Aorta (tissue), 5 donors: ENCODE data around the gene NPPA. TPM values are rescaled to one million over a fixed set of nuclear protein-coding genes. Genes with fewer than 3 reads are reported as not detected.
"Not testable (repeated sequence)": the region's sequence is repeated elsewhere in the genome, so short reads cannot be mapped to it uniquely, and the experiment has no call there.

Experiments used
- ATAC-seq: fragments of 200-7000 bp; cut with Tn5 transposase; one replicate; pipeline ENCODE4 v1.9.1; 2022; ENCODE audit warnings: moderate library complexity; ENCODE audit not compliant: low FRiP score
- DNase-seq, 2 donors: peaks; one replicate each; pipeline ENCODE4 v3.0.0-alpha.2; 2020
- H3K27ac ChIP-seq, 2 donors: one replicate each; pipeline ENCODE4 v1.5.1; 2013; ENCODE audit warnings: low read length in 2 of 2, mild to moderate bottlenecking in 2 of 2, moderate library complexity in 2 of 2, control low read depth in 1 of 2, inconsistent platforms in 1 of 2, low read depth in 1 of 2
- H3K27me3 ChIP-seq, 2 donors: one replicate each; pipeline ENCODE4 v1.6.1; 2013; ENCODE audit warnings: control low read depth in 1 of 2, low read length in 1 of 2, mild to moderate bottlenecking in 1 of 2, moderate library complexity in 1 of 2; ENCODE audit not compliant: insufficient read depth in 2 of 2, control insufficient read depth in 1 of 2
- H3K36me3 ChIP-seq, 2 donors: one replicate each; pipeline ENCODE4 v1.6.1; 2013; ENCODE audit warnings: control low read depth in 1 of 2, low read length in 1 of 2, mild to moderate bottlenecking in 1 of 2; ENCODE audit not compliant: insufficient read depth in 2 of 2, control insufficient read depth in 1 of 2
- H3K4me1 ChIP-seq, 2 donors: one replicate each; pipeline ENCODE4 v1.6.1; 2013; ENCODE audit warnings: low read length in 2 of 2, control low read depth in 1 of 2, mild to moderate bottlenecking in 1 of 2, moderate library complexity in 1 of 2; ENCODE audit not compliant: insufficient read depth in 2 of 2, control insufficient read depth in 1 of 2
- H3K4me3 ChIP-seq, 2 donors: one replicate each; pipeline ENCODE4 v1.5.1; 2013; ENCODE audit warnings: low read length in 2 of 2, control low read depth in 1 of 2, mild to moderate bottlenecking in 1 of 2
- H3K9me3 ChIP-seq: one replicate; pipeline ENCODE4 v1.6.1; 2013; ENCODE audit warnings: mild to moderate bottlenecking, low read length; ENCODE audit not compliant: control insufficient read depth
- WGBS, 2 donors: extraction: QIAGEN DNeasy Blood & Tissue Kit; methylation state at CpG; one replicate each; pipeline ENCODE4 v1.1.7; 2013; 5-methylcytosine and 5-hydroxymethylcytosine counted together
- intact Hi-C, 2 donors: fragments of 100-400 bp; cut with DNase I; formaldehyde crosslinking; loops; one replicate each; pipeline versions ENCODE4 v1.14.2 to v1.15.0; 2022
- polyA plus RNA-seq, 2 donors: library from polyadenylated mRNA; stranded (reverse); fragments of 200-250 nt; gene quantifications; one replicate each; pipeline ENCODE4 v1.2.3, GENCODE V29; 2013
- total RNA-seq, 2 donors: library from RNA; stranded (reverse); fragmentation: NEBNext Ultra II Directional; extraction: Animal tissue kit (Norgen Biotek cat#: 25700); gene quantifications; one replicate each; pipeline ENCODE4 v1.2.1, GENCODE V29; 2021
- donor health status: healthy with polysubstance abuse.
- donor health status: Bipolar disorder and iron deficiency.
- donor health status: DM: no; HTN: no; CAD: no.
- donor health status: DM: no; HTN: no; CAD: no.
- donor health status: DM: yes; HTN: yes; CAD: no.

NPPA gene
- total and polyA plus RNA-seq, 4 donors = 0.23 to 5.5 (median 0.48) TPM; not detected in 1

DNA sequence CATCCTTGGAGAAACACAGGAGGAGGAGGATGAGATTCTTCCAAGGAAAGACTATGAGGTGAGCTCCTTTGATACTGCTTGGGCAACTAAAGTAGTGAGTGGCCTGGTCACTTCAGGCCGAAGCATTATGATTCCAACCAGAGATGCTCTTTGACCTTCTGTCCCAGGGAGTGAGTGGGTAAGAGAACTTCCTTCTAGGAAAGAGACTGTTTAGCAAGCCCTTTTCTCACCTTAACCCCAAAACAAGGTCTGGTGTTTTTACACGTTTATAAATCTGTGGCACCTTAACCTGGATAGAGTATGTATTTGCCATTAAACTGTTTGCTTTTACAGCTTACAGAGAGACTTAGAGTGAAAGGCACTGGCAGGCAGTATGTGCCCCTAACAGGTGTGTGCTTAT, 40.5 kb downstream of the NPPA start:
- no peak for ATAC-seq
- Histone ChIP-seq H3K27ac (no peak overlapping the region), H3K36me3 (peaks cover 0 to under 1% of the 10 kb centered on the region in 2 donors), H3K4me1 (peaks cover 0 to 3% of the 10 kb centered on the region in 2 donors), H3K27me3 (no peaks in the 10 kb centered on the region), H3K4me3 (peak overlapping the region in 1 of 2 donors; percentile 4), H3K9me3 (no peaks in the 10 kb centered on the region)
- intact Hi-C loops = loop anchor here in 1 of 2 donors (5.0 kb wide), 1 partner anchor 70 kb away; the partner anchor contains the start of gene AGTRAP
- DNase-seq = no peak
- 57 to 64% methylated on average over 2 of the region's 2 CpGs for WGBS, 2 donors

GRCh38 chr1:11806307-11806936, 41.2 kb downstream of the NPPA start:
- H3K4me1 ChIP-seq = peaks cover 0 to 3% of the 10 kb centered on the region in 2 donors
- H3K9me3 ChIP-seq = no peaks in the 10 kb centered on the region
- DNase-seq (no peak), ATAC-seq (peak; percentile 55)
- H3K27me3 ChIP-seq = no peaks in the 10 kb centered on the region
- H3K36me3 ChIP-seq = no peaks in the 10 kb centered on the region
- H3K4me3 ChIP-seq = peak overlapping the region; percentile 38 to 78
- H3K27ac ChIP-seq = peak overlapping the region; percentile 12 to 18
- WGBS, 2 donors = 0% methylated on average over 14 to 20 of the region's 20 CpGs
- intact Hi-C loops = loop anchor here in 1 of 2 donors (5.0 kb wide), 1 partner anchor 69 kb away; the partner anchor contains the start of gene AGTRAP

- ATAC-seq = peak; percentile 96
These were observed 41.9 kb downstream of the NPPA start, which contains the start of the genes CLCN6 and MTHFR for GRCh38 chr1:11805422-11806306. TSS of gene CLCN6 (plus strand) at chr1:11806191. CDS start at chr1:11806263, 72 bp downstream. TSS of gene MTHFR (minus strand) at chr1:11805964. CDS start at chr1:11803116, 2,848 bp downstream.

GRCh38 chr1:11804666-11805421, 42.7 kb downstream of the NPPA start:
- 1% methylated on average over 17 of the region's 17 CpGs for WGBS, 2 donors
- ATAC-seq (no peak), DNase-seq (peak in 1 of 2 donors; percentile 79)
- peak overlapping the region; percentile 51 to 93 for H3K27ac ChIP-seq
- intact Hi-C loops = loop anchor here (2.0 to 5.0 kb wide), 2 partner anchors 16 to 68 kb away; partner anchors contain the start of gene AGTRAP (in 2 of the 2)
- peak overlapping the region; percentile 40 to 83 for H3K4me3 ChIP-seq
- H3K36me3 ChIP-seq = no peaks in the 10 kb centered on the region
- H3K4me1 ChIP-seq = peaks cover 0 to 3% of the 10 kb centered on the region in 2 donors
- no peaks in the 10 kb centered on the region for H3K9me3 ChIP-seq
- no peaks in the 10 kb centered on the region for H3K27me3 ChIP-seq

More at GRCh38 chr1:11805422-11806306, 41.9 kb downstream of the NPPA start, which contains the start of the genes CLCN6 and MTHFR:
- Histone ChIP-seq H3K27me3 (no peaks in the 10 kb centered on the region), H3K4me1 (peaks cover 0 to 3% of the 10 kb centered on the region in 2 donors), H3K27ac (peak within 1 kb of the TSS; percentile 43 to 93), H3K36me3 (no peaks in the 10 kb centered on the region), H3K4me3 (peak within 1 kb of the TSS; percentile 78 to 83), H3K9me3 (no peaks in the 10 kb centered on the region)
- intact Hi-C loops = loop anchor here in 1 of 2 donors (2.0 to 5.0 kb wide), 2 partner anchors 17 to 68 kb away; partner anchors contain the start of gene AGTRAP
- DNase-seq = peak; percentile 100
- WGBS, 2 donors = 0 to 1% methylated on average over 61 to 72 of the region's 72 CpGs

DNA sequence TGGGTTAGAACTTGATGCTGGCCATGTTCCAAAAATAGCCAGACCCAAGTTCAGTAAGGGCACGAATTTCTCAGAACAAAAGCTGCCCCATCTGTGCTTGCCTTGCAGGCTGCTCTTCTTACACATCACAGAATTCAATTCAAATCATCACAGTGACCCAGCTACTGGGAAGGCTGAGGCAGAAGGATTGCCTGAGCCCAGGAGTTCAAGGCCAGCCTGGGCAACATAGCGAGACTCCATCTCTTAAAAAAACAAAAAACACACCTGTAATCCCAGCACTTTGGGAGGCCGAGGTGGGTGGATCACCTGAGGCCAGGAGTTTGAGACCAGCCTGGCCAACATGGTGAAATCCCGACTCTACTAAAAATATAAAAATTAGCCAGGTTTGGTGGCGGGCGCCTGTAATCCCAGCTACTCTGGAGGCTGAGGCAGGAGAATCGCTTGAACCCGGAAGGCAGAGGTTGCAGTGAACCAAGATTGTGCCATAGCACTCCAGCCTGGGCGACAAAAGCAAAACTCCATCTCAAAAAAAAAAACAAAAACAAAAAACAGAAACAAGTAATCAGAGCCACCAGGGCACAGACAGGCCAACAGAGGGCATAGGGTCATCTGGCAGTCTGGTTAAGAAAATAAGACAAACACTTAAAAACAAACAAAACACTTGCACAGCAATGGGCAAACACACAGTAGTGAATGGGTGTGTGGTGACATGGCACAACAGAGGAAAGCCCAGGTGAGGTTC, 43.5 kb downstream of the NPPA start:
- not testable (repeated sequence) for H3K4me3 ChIP-seq, ATAC-seq, H3K4me1 ChIP-seq, H3K9me3 ChIP-seq, H3K36me3 ChIP-seq, H3K27me3 ChIP-seq
- DNase-seq = peak in 1 of 2 donors; percentile 25
- intact Hi-C loops = loop anchor here (2.0 to 5.0 kb wide), 2 partner anchors 15 to 67 kb away; partner anchors contain the start of gene AGTRAP (in 1 of the 2)
- peak overlapping the region; percentile 51 to 74 for H3K27ac ChIP-seq
- WGBS, 2 donors = 56 to 63% methylated on average over 9 of the region's 9 CpGs

DNA sequence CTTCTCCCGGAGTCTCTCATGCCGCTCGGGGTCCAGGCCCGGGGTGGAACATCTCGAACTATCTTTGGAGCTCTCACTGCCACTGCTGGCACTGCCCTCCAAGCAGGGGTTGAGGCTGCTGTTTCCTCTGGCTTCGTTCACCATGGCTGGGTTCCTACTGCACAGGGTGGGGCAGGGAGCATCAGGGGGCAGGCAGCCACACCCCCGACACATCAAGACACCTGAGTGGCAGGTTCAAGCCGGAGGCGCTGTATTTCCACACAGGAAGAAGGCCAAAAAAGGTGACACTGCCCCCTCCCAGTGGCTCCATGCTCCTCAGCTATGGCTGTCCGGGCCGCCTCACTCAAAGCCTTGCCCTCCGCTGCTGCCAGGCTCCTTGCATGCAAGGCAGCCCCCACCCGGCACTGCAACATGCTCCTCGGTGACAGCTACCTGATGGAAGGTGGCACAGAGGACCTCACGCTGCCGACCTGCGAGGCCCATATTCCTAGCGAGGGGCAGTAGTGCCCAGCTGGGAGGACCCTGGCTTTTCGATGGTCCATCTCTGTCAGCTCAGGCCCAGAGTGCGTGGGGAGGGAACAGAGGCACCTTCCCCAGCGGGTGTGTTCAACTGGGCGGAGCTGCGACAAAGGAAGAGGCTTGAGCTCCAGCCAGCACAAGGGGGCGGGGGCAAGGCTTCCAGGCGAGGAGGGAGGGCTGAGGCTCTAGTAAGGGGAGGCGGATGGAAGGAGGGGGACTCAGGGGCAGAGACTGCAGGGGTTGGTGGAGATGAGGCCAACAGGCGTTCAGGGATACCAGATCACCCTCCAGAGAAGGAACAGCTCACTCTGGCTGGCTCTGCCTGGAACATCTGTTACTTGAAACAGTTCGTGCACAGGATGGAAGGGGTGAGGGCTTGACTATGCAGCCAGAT, 44.4 kb downstream of the NPPA start:
- ATAC-seq (peak; percentile 77), DNase-seq (peak; percentile 96 to 97)
- Histone ChIP-seq H3K36me3 (no peaks in the 10 kb centered on the region), H3K4me1 (peaks cover 0 to 7% of the 10 kb centered on the region in 2 donors), H3K27ac (peak overlapping the region in 1 of 2 donors; percentile 74), H3K4me3 (peak overlapping the region; percentile 15 to 20), H3K9me3 (no peaks in the 10 kb centered on the region), H3K27me3 (no peaks in the 10 kb centered on the region)
- intact Hi-C loops = loop anchor here in 1 of 2 donors (5.0 kb wide), 1 partner anchor 66 kb away; the partner anchor contains the start of gene AGTRAP
- 0 to 1% methylated on average over 28 of the region's 28 CpGs for WGBS, 2 donors

- Histone ChIP-seq H3K9me3 (no peaks in the 10 kb centered on the region), H3K36me3 (no peaks in the 10 kb centered on the region), H3K27me3 (no peaks in the 10 kb centered on the region), H3K27ac (peak overlapping the region in 1 of 2 donors; percentile 74), H3K4me1 (peaks cover 0 to 8% of the 10 kb centered on the region in 2 donors), H3K4me3 (peak overlapping the region; percentile 15 to 20)
- intact Hi-C loops = loop anchor here in 1 of 2 donors (5.0 kb wide), 1 partner anchor 65 kb away; the partner anchor contains the start of gene AGTRAP
- DNase-seq (no peak), ATAC-seq (no peak)
- 3 to 4% methylated on average over 6 of the region's 6 CpGs for WGBS, 2 donors
These were observed 45.0 kb downstream of the NPPA start for GRCh38 chr1:11802616-11802972.
